MM.1S (cell line): Measurements from ENCODE around the gene MPP1.

Experiments
- EZH2phosphoT487 ChIP-seq: fragments of 300-600 bp; sonication (generic); IDR thresholded peaks from 2 replicates; pipeline ENCODE4 v1.6.1; 2018; ENCODE audit warnings: antibody characterized with exemption, low read length
- TF ChIP-seq, protein P1 (sequence below): fragments of 300-600 bp; sonication (generic); IDR thresholded peaks from 2 replicates; pipeline ENCODE4 v1.5.1; 2016; ENCODE audit warnings: antibody characterized with exemption, low read length, mixed read lengths

DNA sequence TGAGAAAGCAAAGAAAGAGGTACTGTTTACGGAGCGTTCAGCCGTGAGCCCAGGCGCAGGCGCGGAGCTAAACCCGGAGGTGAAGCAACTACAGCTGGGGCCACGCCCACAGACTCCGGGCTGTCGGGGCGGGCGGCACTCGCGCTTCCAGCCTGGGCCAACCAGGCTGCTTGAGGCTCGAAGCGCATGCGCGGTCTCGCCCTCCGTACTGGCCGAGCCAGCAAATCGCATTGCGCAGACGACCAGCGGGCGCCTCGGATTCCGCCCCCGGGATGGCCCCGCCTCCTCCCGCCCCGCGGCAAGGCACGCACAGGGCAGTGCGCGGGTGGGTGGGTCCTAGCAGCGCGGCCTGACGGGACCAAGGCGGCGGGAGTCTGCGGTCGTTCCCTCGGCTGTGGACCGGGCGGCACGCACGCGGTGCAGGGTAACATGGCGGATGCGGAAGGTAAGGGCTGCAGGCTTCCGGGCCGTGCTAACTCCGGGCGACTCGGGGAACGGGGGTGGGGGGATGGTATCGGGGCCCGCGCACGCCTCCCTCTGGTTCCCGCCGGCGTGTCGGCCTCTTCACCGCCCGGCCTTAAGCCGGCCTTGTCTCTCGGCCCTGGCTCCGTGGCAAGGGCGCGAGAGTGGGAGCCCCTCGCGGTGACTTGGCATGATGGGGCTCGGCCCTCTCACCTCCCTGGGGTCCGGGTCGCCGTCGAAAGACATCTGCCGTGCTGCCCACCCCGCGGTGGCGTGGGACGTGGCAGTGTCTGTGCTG is 42.6 kb downstream of the MPP1 start, which contains the start of gene DKC1:
- TF ChIP-seq, protein P1, sequence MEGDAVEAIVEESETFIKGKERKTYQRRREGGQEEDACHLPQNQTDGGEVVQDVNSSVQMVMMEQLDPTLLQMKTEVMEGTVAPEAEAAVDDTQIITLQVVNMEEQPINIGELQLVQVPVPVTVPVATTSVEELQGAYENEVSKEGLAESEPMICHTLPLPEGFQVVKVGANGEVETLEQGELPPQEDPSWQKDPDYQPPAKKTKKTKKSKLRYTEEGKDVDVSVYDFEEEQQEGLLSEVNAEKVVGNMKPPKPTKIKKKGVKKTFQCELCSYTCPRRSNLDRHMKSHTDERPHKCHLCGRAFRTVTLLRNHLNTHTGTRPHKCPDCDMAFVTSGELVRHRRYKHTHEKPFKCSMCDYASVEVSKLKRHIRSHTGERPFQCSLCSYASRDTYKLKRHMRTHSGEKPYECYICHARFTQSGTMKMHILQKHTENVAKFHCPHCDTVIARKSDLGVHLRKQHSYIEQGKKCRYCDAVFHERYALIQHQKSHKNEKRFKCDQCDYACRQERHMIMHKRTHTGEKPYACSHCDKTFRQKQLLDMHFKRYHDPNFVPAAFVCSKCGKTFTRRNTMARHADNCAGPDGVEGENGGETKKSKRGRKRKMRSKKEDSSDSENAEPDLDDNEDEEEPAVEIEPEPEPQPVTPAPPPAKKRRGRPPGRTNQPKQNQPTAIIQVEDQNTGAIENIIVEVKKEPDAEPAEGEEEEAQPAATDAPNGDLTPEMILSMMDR, result no peak
- no peak for TF ChIP-seq EZH2phosphoT487
